Heart left ventricle (tissue), 13 donors: ENCODE results near the gene CDH12.

ENCODE experiments used
- POLR2A ChIP-seq, 2 donors: fragments of 450-650 bp; IDR thresholded peaks; one replicate each; pipeline ENCODE4 v1.6.1; 2017; ENCODE audit warnings: antibody characterized with exemption in 2 of 2, mild to moderate bottlenecking in 2 of 2, moderate library complexity in 2 of 2
- TF ChIP-seq, protein P1 (sequence below), 12 donors: fragments of 200-600 bp; sonication (generic) in 4 of 12; IDR thresholded peaks; one replicate each; pipeline versions ENCODE4 v1.5.0 to v1.8.0; 2018 to 2022; ENCODE audit warnings: antibody characterized with exemption in 12 of 12, mild to moderate bottlenecking in 5 of 12
- donor health status: ischemic (EF 13 %, LVEDD 7.1; RV severe dilation, severe dysfunction).
- donor health status: DM: no; HTN: yes; CAD: no.
- donor health status: DM: no; HTN: no; CAD: no.
- donor health status: ischemic (EF 25% LVEDD 6.9; RV normal size, moderate dysfunction).
- donor health status: ischemic (EF 25% LVEDD 5.7; RV mildly dilated, moderate dysfunction).
- donor health status: ischemic (EF 35%, LVEDD 5.7; RV mildly dilated, moderate dysfunction).
- donor health status: nonischemic (EF 11% LVEDD 7.7; RV severe dilation, severe dysfunction).
- donor health status: DM: yes; HTN: yes; CAD: no.
- donor health status: PGD.
- donor health status: ischemic (EF 29% LVEDD 5.4; RV normal size, mild dysfunction).
- donor health status: nonischemic (EF 23%, LVEDD 6.1; RV moderate dilation, normal function).

DNA sequence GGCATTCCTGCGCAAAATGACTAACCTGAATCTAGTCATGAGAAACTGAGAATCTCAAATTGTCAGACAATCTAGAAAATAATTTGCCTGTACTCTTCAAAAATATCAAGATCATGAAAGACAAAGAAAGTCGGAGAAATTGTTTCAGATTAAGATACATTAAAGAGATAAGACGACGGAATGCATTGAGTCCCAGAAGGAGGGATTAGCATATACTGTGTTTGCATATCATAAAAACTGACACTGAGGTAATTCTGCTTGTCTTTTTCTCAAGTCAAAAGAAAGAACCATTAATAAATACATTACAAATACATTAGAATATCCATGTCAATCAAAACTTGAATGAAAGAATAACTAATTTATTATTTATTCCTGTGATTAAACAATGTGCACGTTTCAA, 88.4 kb downstream of the CDH12 start:
- no peak for TF ChIP-seq POLR2A (IDR thresholded peaks at IDR 0.05)
- TF ChIP-seq, protein P1, sequence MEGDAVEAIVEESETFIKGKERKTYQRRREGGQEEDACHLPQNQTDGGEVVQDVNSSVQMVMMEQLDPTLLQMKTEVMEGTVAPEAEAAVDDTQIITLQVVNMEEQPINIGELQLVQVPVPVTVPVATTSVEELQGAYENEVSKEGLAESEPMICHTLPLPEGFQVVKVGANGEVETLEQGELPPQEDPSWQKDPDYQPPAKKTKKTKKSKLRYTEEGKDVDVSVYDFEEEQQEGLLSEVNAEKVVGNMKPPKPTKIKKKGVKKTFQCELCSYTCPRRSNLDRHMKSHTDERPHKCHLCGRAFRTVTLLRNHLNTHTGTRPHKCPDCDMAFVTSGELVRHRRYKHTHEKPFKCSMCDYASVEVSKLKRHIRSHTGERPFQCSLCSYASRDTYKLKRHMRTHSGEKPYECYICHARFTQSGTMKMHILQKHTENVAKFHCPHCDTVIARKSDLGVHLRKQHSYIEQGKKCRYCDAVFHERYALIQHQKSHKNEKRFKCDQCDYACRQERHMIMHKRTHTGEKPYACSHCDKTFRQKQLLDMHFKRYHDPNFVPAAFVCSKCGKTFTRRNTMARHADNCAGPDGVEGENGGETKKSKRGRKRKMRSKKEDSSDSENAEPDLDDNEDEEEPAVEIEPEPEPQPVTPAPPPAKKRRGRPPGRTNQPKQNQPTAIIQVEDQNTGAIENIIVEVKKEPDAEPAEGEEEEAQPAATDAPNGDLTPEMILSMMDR (IDR thresholded peaks at IDR 0.05) = no peak
